Gastroesophageal sphincter (tissue), 3 donors: ENCODE data around the gene CNTNAP4.

Experiments
- CTCF ChIP-seq, 4 experiments: fragments of 200-600 bp in 2 of 4; fragments of 450-650 bp in 2 of 4; sonication (generic) in 1 of 4; IDR thresholded peaks; one replicate each; pipeline ENCODE4 v1.5.1; 2017 to 2019; ENCODE audit warnings: antibody characterized with exemption in 4 of 4, mild to moderate bottlenecking in 2 of 4, moderate library complexity in 2 of 4
- EP300 ChIP-seq: sonication (generic); formaldehyde crosslinking; IDR thresholded peaks from one replicate; pipeline ENCODE4 v1.6.1; 2017; ENCODE audit warnings: antibody characterized with exemption, mild to moderate bottlenecking
- POLR2AphosphoS5 ChIP-seq: sonication (generic); formaldehyde crosslinking; IDR thresholded peaks from one replicate; pipeline ENCODE4 v1.6.1; 2017; ENCODE audit warnings: antibody characterized with exemption

DNA sequence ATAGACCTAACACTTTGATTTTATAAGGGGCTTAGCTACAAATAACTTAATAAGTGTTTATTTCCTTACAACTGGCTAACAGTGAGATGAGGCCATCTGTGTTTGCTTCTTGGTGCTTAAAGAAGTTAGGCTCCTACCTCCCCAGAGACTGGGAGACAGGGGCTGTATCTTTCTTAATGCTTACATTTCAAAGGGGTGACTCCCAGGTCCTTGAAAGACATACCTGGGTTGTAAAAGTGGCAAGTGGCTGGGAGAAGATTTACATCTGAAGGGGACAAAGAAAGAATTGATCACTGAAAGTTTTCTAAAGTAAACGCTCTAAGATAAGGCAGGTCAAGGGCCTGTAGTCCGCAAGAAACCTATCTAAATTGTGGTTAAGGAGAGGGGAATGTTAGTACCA, 196.8 kb downstream of the CNTNAP4 start:
- TF ChIP-seq CTCF (IDR thresholded peaks at IDR 0.05) = no peak
- no peak for TF ChIP-seq EP300
- no peak for TF ChIP-seq POLR2AphosphoS5
